Activated CD4-positive, CD25-positive, alpha-beta regulatory T cell treated with anti-CD3 and anti-CD28 coated beads, Interleukin-2, amount 50 U/mL, for 16 hours (primary cell): Measurements from ENCODE around the gene RNF126.
A peak's percentile ranks its signal among the peaks of the same experiment; 100 is the strongest.
"Not testable (repeated sequence)": the region's sequence is repeated elsewhere in the genome, so short reads cannot be mapped to it uniquely, and the experiment has no call there.

Source experiments
- DNase-seq: peaks from one replicate; pipeline ENCODE4 v3.0.0-alpha.2; 2020; ENCODE audit warnings: low read depth, low spot score

The RNF126 gene

DNA sequence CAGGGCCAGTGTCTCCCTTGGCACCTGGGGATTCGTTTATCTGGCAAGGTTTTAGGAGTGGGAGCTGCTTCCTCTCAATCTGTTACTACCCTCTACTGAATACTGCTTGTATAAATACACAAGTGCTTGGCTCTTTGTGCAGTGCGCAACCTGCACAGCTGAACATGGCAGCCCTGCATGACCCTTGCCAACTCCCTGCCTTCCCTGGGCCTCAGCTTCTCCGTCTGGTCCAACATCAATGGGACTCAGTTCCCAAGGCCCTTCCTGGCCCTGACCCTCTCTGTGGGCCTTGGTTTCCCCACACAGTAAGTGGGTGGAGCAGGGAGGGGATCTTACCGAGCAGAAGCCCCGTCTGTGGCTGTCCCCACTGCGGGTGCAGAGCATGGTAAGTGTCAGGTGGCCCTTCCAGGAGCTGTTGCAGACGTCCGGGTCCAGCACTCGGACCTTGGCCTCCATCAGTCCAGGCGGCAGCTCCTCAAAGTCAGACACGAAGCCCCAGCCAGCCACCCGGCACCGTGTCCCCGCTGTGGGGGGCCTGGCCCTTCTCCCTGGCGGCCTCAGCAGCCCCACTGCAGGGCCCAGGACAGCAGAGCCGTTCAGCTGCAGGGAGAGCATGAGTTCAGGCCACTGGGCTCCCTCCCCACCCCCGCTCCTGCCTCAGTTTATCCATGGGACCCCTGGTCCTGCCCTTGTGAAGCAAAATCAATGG, 23.7 kb upstream of the RNF126 start:
- DNase-seq: no peak

DNA sequence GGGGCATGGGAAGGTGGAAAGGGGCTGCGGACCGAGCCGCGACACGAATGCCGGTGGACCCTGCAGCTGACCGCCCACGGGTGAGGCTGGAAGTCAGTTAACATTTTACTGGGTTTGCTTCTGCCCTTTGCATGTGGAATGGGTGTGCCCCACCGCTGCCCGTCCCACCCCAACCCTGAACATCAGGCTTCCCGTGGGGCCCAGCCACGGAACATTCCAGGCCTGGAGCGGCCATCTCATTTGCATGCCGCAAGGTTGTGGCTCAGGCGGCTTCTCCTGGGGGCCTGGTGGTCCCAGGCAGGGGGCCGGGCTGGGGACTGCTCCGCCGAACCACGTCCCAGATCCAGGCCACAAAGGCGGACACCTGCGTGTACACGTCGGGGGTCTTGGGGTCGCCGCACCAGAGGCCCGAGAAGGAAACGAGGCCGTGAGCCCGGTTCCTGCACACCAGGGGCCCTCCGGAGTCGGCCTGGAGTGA, 22.5 kb upstream of the RNF126 start:
- no peak for DNase-seq

DNA sequence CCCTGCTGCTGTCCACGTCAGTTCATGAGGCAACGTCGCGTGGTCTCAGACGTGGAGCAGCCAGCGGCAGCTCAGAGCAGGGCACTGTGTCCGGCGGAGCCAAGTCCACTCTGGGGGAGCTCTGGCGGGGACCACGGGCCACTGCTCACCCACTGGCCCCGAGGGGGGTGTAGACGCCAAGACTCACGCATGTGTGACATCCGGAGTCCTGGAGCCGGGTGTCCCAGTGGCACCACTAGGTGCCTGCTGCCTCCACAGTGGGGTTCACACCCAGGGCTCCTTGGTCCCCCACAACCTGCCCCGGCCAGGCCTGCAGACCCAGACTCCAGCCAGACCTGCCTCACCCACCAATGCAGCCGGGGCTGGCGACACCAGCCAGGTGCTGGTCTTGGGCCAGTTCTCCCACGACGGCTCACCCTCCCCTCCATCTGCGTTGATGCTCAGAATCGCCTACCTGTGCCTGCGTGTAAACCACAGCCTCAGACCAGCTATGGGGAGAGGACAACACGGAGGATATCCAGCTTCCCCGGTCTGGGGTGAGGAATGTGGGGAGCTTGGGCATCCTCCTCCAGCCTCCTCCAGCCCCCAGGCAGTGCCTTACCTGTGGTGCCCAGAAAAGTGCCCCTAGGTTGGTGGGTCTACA, 19.8 kb upstream of the RNF126 start:
- DNase-seq: no peak

DNA sequence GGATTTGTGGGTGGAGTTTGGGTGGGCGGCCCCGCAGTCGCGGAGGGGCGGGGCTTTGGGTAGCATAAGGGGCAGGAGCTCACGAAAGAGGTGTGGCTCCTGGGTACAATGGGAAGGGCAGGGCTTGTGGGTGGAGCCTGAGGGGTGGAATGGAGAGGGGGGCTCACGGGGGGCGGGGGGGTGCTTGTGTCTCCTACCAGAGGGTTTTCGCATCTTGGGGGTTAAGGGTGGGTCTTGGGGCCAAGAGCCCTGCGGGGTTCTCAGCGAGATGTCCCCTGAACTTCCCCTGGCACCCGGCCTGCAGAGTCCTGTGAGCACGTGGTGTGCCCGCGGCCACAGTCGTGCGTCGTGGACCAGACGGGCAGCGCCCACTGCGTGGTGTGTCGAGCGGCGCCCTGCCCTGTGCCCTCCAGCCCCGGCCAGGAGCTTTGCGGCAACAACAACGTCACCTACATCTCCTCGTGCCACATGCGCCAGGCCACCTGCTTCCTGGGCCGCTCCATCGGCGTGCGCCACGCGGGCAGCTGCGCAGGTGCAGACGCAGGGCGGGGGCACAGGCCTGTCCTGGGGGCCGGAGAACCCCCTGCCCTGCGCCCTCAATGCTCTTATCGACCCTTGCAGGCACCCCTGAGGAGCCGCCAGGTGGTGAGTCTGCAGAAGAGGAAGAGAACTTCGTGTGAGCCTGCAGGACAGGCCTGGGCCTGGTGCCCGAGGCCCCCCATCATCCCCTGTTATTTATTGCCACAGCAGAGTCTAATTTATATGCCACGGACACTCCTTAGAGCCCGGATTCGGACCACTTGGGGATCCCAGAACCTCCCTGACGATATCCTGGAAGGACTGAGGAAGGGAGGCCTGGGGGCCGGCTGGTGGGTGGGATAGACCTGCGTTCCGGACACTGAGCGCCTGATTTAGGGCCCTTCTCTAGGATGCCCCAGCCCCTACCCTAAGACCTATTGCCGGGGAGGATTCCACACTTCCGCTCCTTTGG, 18.3 kb upstream of the RNF126 start:
- DNase-seq: no peak

DNA sequence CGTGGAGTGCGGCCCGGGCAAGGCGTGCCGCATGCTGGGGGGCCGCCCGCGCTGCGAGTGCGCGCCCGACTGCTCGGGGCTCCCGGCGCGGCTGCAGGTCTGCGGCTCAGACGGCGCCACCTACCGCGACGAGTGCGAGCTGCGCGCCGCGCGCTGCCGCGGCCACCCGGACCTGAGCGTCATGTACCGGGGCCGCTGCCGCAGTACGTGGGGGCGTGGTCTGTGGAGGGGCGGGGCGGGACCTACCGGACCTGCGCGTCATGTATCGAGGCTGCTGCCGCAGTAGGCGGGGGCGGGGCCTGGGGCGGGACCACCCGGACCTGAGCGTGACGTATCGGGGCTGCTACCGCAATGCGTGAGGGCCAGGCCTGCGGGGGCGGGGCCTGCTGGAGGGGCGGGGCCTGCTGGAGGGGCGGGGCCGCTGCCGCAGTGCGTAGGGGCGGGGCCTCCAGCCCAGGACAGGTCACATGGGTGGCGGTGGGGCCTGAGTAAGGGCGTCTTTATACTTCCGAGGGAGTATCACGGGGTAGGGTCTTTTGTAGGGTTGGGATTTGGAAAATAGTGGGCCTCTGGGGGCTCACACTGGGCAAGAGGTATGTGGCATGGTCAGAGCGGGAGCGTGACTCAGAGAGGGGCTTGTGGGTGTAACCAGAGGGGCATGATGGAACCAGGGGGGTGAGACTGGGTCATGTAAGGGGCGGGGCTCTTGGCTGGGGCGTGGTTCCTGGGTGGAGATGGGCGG, 17.4 kb upstream of the RNF126 start:
- DNase-seq: peak; percentile 98

DNA sequence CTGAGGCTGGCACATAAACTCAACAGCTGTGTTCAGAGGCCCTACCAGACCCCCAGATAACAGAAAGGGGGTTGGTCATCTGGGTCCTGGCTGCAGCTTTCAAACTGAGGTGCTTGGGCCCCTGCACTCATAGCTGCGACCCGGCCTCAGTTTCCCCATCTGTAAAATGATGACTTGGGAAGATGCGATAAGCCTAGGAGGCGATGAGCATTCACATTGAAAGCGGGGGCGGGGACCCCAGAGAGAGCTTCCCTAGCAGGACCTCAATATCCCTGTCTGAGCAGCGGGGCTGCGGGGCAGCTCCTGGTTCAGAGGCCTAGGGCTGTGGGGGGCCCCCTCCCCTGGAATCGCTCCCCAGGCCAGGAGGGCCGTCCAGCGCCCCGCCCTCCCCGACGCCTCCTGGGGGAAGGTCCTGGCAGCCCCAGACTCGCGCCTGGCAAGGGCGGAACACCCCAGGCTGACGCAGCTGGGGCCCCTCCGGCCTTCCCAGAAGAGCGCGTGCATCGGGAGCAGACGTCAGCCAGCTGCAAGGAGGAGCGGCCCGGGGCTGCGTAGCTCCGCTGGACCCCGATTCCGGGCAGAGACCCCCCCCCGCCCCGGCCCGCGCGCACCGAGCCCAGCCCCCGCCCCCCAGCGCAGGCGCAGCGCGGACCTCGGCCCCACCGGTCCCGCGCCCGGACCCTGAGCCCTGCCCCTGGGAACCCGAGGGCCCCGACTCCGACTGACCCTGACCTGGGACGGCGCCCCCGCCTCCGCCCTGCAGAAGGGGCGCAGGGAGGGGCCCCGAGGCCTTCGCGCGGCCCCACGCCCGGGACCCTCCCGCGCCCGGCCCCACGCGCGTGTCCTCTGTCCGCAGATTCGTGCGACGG, 16.6 kb upstream of the RNF126 start:
- no peak for DNase-seq

DNA sequence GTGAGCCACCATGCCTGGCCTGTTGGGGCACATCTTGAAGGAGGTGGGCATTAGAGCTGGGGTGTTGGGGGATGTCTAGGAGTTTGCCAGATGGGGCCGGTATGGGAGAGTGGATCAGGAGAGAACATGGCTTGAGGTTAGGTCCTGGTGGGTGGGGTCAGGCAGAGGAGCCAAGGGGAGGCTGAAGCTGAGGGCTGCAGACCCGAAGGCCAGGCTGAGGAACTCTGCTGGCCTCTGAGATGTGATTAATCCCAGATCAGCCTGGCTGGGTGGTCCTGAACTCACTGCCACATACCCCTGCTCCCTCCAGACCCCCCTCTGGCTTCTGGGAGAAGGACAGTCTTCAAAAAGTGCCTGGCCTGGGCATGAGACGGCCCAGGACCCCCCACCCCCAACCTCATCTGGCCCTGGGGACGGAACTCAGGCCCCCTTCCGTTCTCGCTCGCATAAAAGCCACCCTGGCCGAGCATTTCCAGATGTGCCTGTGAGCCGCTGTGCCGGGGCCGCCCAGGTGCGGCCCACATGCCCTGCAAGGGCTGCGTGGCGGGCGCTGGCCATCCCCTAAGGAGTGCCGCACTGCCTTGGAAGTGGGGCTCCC, 15.9 kb upstream of the RNF126 start:
- DNase-seq: no peak

DNA sequence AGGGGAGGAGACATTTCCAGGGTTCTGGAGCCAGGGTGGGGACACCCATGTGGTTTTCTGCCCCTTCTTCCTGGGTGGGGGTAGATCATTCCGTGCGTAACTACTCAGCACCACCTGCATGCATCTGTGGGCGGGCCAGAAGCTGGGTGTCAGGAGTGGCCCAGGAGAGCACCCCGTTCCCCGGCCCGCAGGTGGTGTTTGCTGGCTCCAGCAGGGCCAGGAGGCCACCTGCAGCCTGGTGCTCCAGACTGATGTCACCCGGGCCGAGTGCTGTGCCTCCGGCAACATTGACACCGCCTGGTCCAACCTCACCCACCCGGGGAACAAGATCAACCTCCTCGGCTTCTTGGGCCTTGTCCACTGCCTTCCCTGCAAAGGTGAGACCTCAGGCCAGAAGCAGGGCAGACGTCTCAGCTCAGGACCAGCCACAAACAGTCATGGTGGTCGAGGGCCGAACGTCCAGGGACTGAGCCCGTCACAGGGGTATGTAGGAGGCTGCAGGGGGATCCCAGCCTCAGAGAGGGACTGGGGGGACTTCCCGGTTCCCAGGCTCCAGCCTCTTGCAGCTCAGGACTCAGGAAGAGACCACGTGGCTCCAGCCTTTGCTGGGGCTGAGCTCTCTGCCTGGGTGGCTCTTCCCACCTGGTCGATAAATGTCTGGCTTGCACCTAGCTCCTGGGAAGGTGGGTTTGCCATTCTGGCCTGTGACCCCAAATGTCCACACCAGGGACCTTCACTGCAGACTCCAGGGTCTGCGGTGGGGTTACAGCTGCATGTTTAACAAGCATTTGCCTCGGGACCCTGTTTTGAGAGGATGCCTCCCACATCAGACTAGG, 14.8 kb upstream of the RNF126 start:
- DNase-seq: no peak

DNA sequence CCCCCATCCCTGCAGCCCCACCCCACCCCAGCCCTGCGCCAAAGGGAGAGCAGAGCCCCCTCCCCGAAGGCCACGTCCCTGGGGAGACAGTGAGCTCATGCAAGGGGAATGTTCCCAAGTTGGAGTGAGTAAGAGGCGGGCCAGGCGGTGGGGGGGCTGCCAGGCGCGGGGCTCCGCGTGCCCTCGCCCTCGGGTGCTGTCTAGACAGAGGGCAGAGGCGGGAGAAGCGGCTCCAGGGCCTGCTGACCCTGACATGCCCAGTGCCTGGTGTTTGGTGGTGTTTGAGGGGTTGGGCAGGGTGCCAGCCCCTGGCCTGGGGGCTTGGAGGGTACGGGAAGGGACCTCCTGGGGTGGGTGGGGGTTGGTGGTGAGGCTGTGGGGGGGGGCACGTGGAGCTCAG, 14.2 kb upstream of the RNF126 start:
- DNase-seq: no peak

DNA sequence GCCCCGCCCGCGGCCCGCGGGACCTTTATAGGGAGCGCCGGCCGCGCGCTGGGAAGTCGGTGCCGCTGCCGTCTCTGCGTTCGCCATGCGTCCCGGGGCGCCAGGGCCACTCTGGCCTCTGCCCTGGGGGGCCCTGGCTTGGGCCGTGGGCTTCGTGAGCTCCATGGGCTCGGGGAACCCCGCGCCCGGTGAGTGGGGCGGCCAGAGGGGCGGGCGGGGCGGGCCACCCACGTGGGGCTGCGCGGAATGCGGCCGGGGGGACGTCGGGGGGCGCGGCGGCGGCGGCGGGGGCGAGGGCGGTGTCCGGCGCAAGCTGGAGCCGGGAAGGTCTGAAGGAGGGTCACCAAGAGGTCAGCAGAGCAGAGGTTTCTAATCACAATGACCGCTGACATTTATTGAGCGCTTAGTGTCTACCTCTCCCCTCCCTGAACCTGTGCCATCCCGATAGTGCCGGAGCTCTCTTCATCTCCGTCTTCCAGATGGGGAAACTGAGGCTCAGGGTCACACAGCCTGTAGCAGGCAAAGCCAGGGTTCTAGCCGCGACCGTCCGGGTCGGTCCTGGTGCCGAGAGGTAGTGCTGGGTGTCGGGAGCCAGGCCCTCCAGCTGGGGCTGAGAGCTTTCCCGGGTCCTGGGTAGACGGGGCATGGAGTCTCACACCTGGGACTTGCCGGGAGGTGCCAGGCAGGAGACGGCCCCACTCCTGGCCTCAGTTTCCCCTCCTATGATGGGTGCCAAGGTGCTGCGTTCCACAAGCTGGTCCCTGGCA, 13.5 kb upstream of the RNF126 start, which contains the start of gene FSTL3:
FSTL3 (plus strand) TSS at position 54 of the 767 bp plus-strand sequence; CDS start at position 86, 32 bp downstream.
- no peak for DNase-seq

DNA sequence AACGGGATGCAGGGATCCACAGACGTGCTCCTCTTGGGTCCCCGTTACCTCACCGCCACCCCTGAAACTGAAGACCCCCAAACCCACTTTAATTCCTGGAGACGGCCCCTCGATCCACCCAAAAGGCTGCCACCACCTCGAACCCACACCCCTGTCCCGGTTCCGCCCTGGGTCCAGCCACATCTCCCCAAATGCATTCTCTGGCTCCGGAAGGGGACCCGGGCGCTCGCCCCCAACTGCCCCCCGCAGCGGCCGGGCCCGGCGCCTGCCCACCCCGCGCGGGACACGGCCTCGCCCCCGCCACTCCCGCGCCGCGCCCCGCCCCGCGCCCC, 13.0 kb upstream of the RNF126 start:
- DNase-seq: no peak

DNA sequence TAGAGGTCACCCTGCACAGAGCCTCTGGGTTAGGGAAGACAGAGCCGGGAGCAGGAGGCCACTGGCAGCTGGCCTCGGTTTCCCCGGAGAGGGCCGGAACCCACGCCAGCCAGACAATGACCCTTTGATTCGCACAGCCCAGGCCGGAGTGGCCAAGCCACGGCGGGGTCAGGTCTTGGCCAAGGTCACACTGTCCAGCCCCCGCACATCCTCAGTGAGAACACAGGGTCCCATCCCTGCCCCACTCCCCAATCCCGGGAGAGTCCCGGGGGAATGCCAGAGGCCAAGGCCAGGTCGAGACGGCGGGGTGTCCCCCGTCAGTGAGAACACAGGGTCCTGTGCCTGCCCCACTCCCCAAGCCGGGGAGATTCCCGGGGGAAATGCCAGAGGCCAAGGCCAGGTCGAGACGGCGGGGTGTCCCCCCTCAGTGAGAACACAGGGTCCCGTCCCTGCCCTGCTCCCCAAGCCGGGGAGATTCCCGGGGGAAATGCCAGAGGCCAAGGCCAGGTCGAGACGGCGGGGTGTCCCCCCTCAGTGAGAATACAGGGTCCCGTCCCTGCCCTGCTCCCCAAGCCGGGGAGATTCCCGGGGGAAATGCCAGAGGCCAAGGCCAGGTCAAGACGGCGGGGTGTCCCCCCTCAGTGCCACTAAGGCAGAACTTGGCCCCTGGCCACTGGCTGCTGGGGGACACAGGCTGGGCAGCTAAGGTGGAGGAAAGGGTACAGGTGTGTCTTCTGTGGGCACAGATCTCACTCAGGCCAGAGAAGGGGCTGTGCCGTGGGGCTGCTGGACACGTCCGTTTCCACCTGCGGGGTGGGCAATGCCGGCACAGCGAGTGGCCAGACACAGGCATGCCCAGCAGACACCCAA, 11.5 kb upstream of the RNF126 start:
- DNase-seq: no peak

DNA sequence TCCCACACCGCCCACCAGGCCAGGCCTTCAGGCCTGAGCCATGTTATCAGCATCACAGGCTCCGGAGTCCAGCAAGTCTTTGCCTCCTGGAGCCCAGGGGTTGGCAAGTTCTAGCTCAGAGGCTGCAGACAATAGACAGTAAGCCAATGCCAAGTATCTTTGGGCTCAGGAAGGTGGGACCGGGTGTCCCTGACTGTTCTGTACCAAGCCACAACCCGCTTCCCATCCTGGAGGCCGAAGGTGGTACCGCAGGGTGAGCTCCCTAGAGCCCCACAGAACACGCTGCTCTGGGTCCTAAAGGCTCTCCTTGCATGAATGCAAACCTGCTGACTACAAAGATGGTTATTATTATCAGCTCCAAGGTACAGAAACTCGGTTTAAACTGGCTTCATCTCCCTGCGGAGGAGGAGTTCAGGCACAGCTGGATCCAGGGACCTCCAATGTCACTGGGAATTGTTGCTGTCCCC, 7.6 kb upstream of the RNF126 start:
- no peak for DNase-seq

DNA sequence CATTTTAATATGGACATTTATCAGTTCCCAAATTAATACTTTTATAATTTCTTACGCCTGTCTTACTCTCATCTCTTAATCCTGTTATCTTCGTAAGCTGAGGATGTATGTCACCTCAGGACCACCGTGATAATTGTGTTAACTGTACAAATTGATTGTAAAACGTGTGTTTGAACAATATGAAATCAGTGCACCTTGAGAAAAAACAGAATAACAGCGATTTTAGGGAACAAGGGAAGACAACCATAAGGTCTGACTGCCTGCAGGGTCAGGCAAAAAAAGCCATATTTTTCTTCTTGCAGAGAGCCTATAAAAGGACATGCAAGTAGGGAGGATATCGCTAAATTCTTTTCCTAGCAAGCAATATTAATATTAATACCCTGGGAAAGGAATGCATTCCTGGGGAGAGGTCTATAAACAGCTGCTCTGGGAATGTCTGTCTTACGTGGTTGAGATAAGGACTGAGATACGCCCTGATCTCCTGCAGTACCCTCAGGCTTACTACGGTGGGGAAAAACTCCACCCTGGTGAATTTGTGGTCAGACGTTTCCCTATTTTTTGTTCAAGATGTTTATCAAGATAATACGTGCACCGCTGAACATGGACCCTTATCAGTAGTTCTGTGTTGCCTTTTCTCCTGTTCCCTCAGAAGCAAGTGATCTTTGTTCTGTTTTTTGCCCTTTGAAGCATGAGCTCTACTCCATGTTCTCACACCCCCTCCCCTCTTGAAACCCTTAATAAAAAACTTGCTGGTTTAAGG, 5.8 kb upstream of the RNF126 start:
- DNase-seq: not testable (repeated sequence)

DNA sequence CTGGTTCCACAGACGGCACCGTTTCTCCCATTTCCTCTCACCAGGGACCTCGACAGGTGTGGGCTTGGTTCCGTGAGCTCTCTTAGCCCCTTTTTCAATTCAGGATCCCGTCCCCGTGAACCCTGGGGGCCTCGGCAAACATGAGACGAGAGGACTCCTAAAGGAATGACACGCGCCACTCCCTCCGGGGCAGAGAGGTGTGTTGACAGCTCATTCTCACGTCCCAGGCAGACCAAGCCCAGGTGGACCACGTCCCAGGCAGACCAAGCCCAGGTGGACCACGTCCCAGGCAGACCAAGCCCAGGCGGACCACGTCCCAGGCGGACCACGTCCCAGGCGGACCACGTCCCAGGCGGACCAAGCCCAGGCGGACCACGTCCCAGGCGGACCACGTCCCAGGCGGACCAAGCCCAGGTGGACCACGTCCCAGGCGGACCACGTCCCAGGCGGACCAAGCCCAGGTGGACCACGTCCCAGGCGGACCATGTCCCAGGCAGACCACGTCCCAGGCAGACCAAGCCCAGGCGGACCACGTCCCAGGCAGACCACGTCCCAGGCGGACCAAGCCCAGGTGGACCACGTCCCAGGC, 4.1 kb upstream of the RNF126 start:
- not testable (repeated sequence) for DNase-seq

DNA sequence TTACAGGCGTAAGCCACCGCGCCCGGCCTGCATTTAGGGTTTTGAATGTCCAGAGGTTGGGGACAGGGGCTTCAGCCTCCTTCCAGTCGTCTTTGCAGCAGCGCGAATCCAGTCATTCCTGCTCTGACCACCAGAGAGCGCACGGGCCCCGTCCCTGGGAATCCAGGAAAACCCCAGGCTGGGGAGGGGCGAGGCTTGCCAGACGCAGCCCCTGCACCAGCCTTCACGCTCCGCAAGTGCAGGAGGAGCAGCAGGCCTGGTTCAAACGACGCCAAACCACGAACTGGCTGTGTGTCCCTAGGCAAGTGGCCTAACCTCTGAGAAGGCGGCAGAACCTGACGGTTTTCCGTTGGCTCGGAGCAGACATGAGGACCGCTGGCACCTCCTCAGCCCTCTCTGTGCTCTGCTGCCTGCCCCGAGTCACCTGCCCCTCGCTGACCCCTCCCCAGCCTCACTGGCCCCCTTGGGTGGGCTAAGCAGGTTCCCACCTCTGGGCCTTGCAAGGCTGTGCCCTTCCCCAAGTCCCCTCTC, 2.0 kb upstream of the RNF126 start:
- DNase-seq: peak; percentile 61
